ENCODE results near the gene ADGRA1. TPM values are rescaled to one million over a fixed set of nuclear protein-coding genes. Genes with fewer than 3 reads are reported as not detected.

The ADGRA1 gene
- polyA plus RNA-seq, 2 of the 4 experiments (the other 2 are of a cell fraction) = not detected

GRCh38 chr10:133156674-133157579 lies 69.2 kb downstream of the ADGRA1 start:
- DNase-seq (ENCODE audit: low read depth in 1 of 2, low spot score in 1 of 2) = no peak
- FAIRE-seq = no peak
- no peak overlapping the region for H3K4me2 ChIP-seq
- no peaks in the 10 kb centered on the region for H3K9me3 ChIP-seq
- ChIA-PET POLR2A (interaction anchor here (0.5 kb wide), 1 partner anchor 226 kb away, joined by 3 read pairs; no protein-coding TSS in a partner anchor), CTCF (interaction anchor here (1.0 kb wide), 1 partner anchor 32 kb away, joined by 3 read pairs; no protein-coding TSS in a partner anchor)
- WGBS (ENCODE audit: missing lambda C conversion rate) = 61% methylated on average over 24 of the region's 24 CpGs
- no peak overlapping the region for H3K4me3 ChIP-seq
- TF ChIP-seq ZC3H11A (IDR thresholded peaks at IDR 0.05) = no peak
- no peak for TF ChIP-seq POLR2AphosphoS2 (conservative IDR thresholded peaks at IDR 0.05; ENCODE audit: low read length)
- no peak for TF ChIP-seq NR3C1 (IDR thresholded peaks at IDR 0.05)
- no peak for TF ChIP-seq RFX5 (IDR thresholded peaks at IDR 0.05)
- no peak for TF ChIP-seq CHD4 (IDR thresholded peaks at IDR 0.05; ENCODE audit: borderline replicate concordance)
- no peak for TF ChIP-seq REST (IDR thresholded peaks at IDR 0.05)
- no peak for TF ChIP-seq JUN (IDR thresholded peaks at IDR 0.05)
- peaks cover 15% of the 10 kb centered on the region for H3K4me1 ChIP-seq
- H3K27ac ChIP-seq = no peak overlapping the region
- ATAC-seq = no peak

GRCh38 chr10:133157662-133158436 lies 70.1 kb downstream of the ADGRA1 start:
- H3K4me3 ChIP-seq = no peak overlapping the region
- POLR2A ChIA-PET = interaction anchor here (0.5 kb wide), 1 partner anchor 225 kb away, joined by 3 read pairs; no protein-coding TSS in a partner anchor
- no peak for ATAC-seq

More at GRCh38 chr10:133157662-133158436, 70.1 kb downstream of the ADGRA1 start:
- DNase-seq (ENCODE audit: low read depth in 1 of 2, low spot score in 1 of 2) = no peak
- TF ChIP-seq HMGXB4 (CRISPR knock-in tag; IDR thresholded peaks at IDR 0.05; ENCODE audit: borderline replicate concordance) = no peak
- TF ChIP-seq EP300 (IDR thresholded peaks at IDR 0.05) = no peak
- TF ChIP-seq GATA3 (IDR thresholded peaks at IDR 0.05; ENCODE audit: borderline replicate concordance) = no peak
- no peak for TF ChIP-seq MAFK (IDR thresholded peaks at IDR 0.05; ENCODE audit: partially characterized antibody)
- no peak for TF ChIP-seq ZSCAN20 (CRISPR knock-in tag; IDR thresholded peaks at IDR 0.05)
- TF ChIP-seq KDM1A (IDR thresholded peaks at IDR 0.05; ENCODE audit: low read depth) = no peak
- no peak for TF ChIP-seq MAX (IDR thresholded peaks at IDR 0.05)
- TF ChIP-seq HOXB13 (CRISPR knock-in tag; IDR thresholded peaks at IDR 0.05; ENCODE audit: low read depth) = no peak
- TF ChIP-seq SMC3 (IDR thresholded peaks at IDR 0.05) = no peak
- no peak for TF ChIP-seq REST (IDR thresholded peaks at IDR 0.05)
- TF ChIP-seq HES2 (IDR thresholded peaks at IDR 0.05) = no peak
- TF ChIP-seq NFE2L2 (conservative IDR thresholded peaks at IDR 0.05; ENCODE audit: low read length) = no peak
- no peak for TF ChIP-seq CHD2 (IDR thresholded peaks at IDR 0.05; ENCODE audit: low read length, partially characterized antibody)
- no peak for TF ChIP-seq JUNB (IDR thresholded peaks at IDR 0.05)
- TF ChIP-seq ZFP36 (IDR thresholded peaks at IDR 0.05; ENCODE audit: borderline replicate concordance, partially characterized antibody) = no peak
- no peak for TF ChIP-seq RAD21 (conservative IDR thresholded peaks at IDR 0.05 in 1 of 2, IDR thresholded peaks at IDR 0.05 in 1 of 2)
- no peak for TF ChIP-seq JUN (IDR thresholded peaks at IDR 0.05)
- no peak for FAIRE-seq
- WGBS (ENCODE audit: missing lambda C conversion rate) = 71% methylated on average over 29 of the region's 34 CpGs
- CTCF ChIA-PET = interaction anchor here (0.6 to 1.1 kb wide), 3 partner anchors 9 to 150 kb away, joined by 3 read pairs; no protein-coding TSS in a partner anchor
- Histone ChIP-seq H3K9me3 (no peaks in the 10 kb centered on the region), H3K4me1 (peaks cover 15% of the 10 kb centered on the region), H3K4me2 (no peak overlapping the region), H3K27ac (no peak overlapping the region)
